Vagina (tissue), 2 donors: ENCODE data around the gene ZNF260. TPM values are rescaled to one million over a fixed set of nuclear protein-coding genes. Genes with fewer than 3 reads are reported as not detected.
A peak's percentile ranks its signal among the peaks of the same experiment; 100 is the strongest.

Source experiments
- DNase-seq, 2 donors: peaks; one replicate each; pipeline ENCODE4 v3.0.0-alpha.2; 2017; ENCODE audit errors: extremely low spot score in 2 of 2
- H3K27ac ChIP-seq: fragments of 200-600 bp; sonication (generic); one replicate; pipeline ENCODE4 v1.5.1; 2019
- H3K27me3 ChIP-seq: fragments of 200-600 bp; sonication (generic); one replicate; pipeline ENCODE4 v1.5.1; 2019
- H3K36me3 ChIP-seq, 2 donors: fragments of 200-600 bp; sonication (generic); one replicate each; pipeline ENCODE4 v1.5.1; 2017 to 2019
- H3K4me1 ChIP-seq: fragments of 200-600 bp; sonication (generic); one replicate; pipeline ENCODE4 v1.5.1; 2019
- H3K4me3 ChIP-seq, 2 donors: fragments of 200-600 bp; sonication (generic); 1 replicate in 1 of 2; 2 replicates in 1 of 2; pipeline ENCODE4 v1.5.1; 2016 to 2019
- H3K9me3 ChIP-seq: fragments of 200-600 bp; sonication (generic); one replicate; pipeline ENCODE4 v1.5.1; 2019
- CTCF ChIP-seq, 3 experiments: fragments of 450-650 bp in 2 of 3; fragments of 200-600 bp in 1 of 3; sonication (generic) in 1 of 3; IDR thresholded peaks; one replicate each; pipeline ENCODE4 v1.5.1; 2017 to 2019; ENCODE audit warnings: antibody characterized with exemption in 3 of 3, mild to moderate bottlenecking in 2 of 3, moderate library complexity in 2 of 3
- POLR2A ChIP-seq, 2 donors: fragments of 450-650 bp; IDR thresholded peaks; one replicate each; pipeline ENCODE4 v1.6.1; 2017; ENCODE audit warnings: antibody characterized with exemption in 2 of 2, mild to moderate bottlenecking in 2 of 2, moderate library complexity in 2 of 2
- POLR2AphosphoS5 ChIP-seq, 2 donors: sonication (generic); formaldehyde crosslinking; IDR thresholded peaks; one replicate each; pipeline ENCODE4 v1.9.0; 2017; ENCODE audit warnings: antibody characterized with exemption in 2 of 2, mild to moderate bottlenecking in 2 of 2, low read depth in 1 of 2; ENCODE audit not compliant: insufficient read depth in 1 of 2
- intact Hi-C: fragments of 100-400 bp; cut with DNase I; formaldehyde crosslinking; loops from one replicate; pipeline ENCODE4 v1.15.1; 2023
- total RNA-seq: library from RNA; depleted of rRNA; stranded (reverse); fragments of >200 nt; gene quantifications from one replicate; pipeline ENCODE4 v1.2.3, GENCODE V29; 2016

ZNF260 gene
- 6.4 TPM for total RNA-seq

- Histone ChIP-seq H3K4me3 (peak within 1 kb of the TSS; percentile 75 to 81), H3K9me3 (peaks cover 6% of the 10 kb centered on the region), H3K27ac (peak within 1 kb of the TSS; percentile 87), H3K36me3 (peaks cover 0 to 41% of the 10 kb centered on the region in 2 donors), H3K4me1 (peaks cover 18% of the 10 kb centered on the region), H3K27me3 (no peaks in the 10 kb centered on the region)
- intact Hi-C loops, result no loop called here
- DNase-seq, result peak; percentile 94 to 96
- TF ChIP-seq POLR2AphosphoS5 (IDR thresholded peaks at IDR 0.05; ENCODE audit: insufficient read depth in 1 of 2, low read depth in 1 of 2) (peak; percentile 91 to 97), POLR2A (IDR thresholded peaks at IDR 0.05) (peak in 1 of 2 donors; percentile 11), CTCF (IDR thresholded peaks at IDR 0.05) (no peak)
These were observed at the start of gene ZNF260 for GRCh38 chr19:36528194-36528920. TSS of gene ZNF260 (minus strand) at chr19:36528271. CDS start at chr19:36515238, 13,033 bp downstream.

- Histone ChIP-seq H3K27ac (no peak overlapping the region), H3K27me3 (no peaks in the 10 kb centered on the region), H3K9me3 (peaks cover 3% of the 10 kb centered on the region), H3K4me1 (peaks cover 15% of the 10 kb centered on the region), H3K36me3 (peaks cover 0 to 53% of the 10 kb centered on the region in 2 donors), H3K4me3 (no peak overlapping the region)
- intact Hi-C loops, result no loop called here
- no peak for DNase-seq
- TF ChIP-seq CTCF (IDR thresholded peaks at IDR 0.05) (no peak), POLR2AphosphoS5 (IDR thresholded peaks at IDR 0.05; ENCODE audit: insufficient read depth in 1 of 2, low read depth in 1 of 2) (no peak), POLR2A (IDR thresholded peaks at IDR 0.05) (no peak)
These were observed 49.4 kb upstream of the ZNF260 start for GRCh38 chr19:36577271-36577996.

GRCh38 chr19:36574741-36575140, 46.7 kb upstream of the ZNF260 start:
- intact Hi-C loops, result no loop called here
- TF ChIP-seq POLR2AphosphoS5 (IDR thresholded peaks at IDR 0.05; ENCODE audit: insufficient read depth in 1 of 2, low read depth in 1 of 2), result no peak
- TF ChIP-seq POLR2A (IDR thresholded peaks at IDR 0.05), result no peak
- TF ChIP-seq CTCF (IDR thresholded peaks at IDR 0.05), result no peak
- no peak overlapping the region for H3K27ac ChIP-seq
- H3K27me3 ChIP-seq, result no peaks in the 10 kb centered on the region
- no peak overlapping the region for H3K4me3 ChIP-seq
- H3K36me3 ChIP-seq, result peaks cover 0 to 35% of the 10 kb centered on the region in 2 donors
- DNase-seq, result no peak
- H3K4me1 ChIP-seq, result peaks cover 21% of the 10 kb centered on the region
- no peaks in the 10 kb centered on the region for H3K9me3 ChIP-seq

- DNase-seq, result no peak
- Histone ChIP-seq H3K27ac (peak overlapping the region; percentile 88), H3K4me3 (peak overlapping the region; percentile 67 to 95), H3K4me1 (peaks cover 21% of the 10 kb centered on the region), H3K36me3 (peaks cover 0 to 35% of the 10 kb centered on the region in 2 donors), H3K9me3 (no peaks in the 10 kb centered on the region), H3K27me3 (no peaks in the 10 kb centered on the region)
- intact Hi-C loops, result no loop called here
- TF ChIP-seq POLR2A (IDR thresholded peaks at IDR 0.05) (no peak), POLR2AphosphoS5 (IDR thresholded peaks at IDR 0.05; ENCODE audit: insufficient read depth in 1 of 2, low read depth in 1 of 2) (no peak), CTCF (IDR thresholded peaks at IDR 0.05) (no peak)
These were observed 46.0 kb upstream of the ZNF260 start for GRCh38 chr19:36573895-36574720.
